HG03280 (cell line): ENCODE results near the gene GRAP2.

Source experiments
- ATAC-seq: cut with Tn5 transposase; IDR thresholded peaks from one replicate; pipeline ENCODE4 v1.9.1; 2021; ENCODE audit warnings: mild to moderate bottlenecking, moderate library complexity; ENCODE audit not compliant: unreplicated experiment

The GRAP2 gene

GRCh38 chr22:40007853-40008710 is 107.2 kb downstream of the GRAP2 start:
- ATAC-seq: no peak

GRCh38 chr22:40008726-40009291 is 107.9 kb downstream of the GRAP2 start:
- no peak for ATAC-seq

- no peak for ATAC-seq
Measured at GRCh38 chr22:40009292-40009774, 108.4 kb downstream of the GRAP2 start.

GRCh38 chr22:40009951-40010671 is 109.2 kb downstream of the GRAP2 start:
- ATAC-seq: no peak

GRCh38 chr22:40010746-40011145 is 109.9 kb downstream of the GRAP2 start:
- no peak for ATAC-seq

- no peak for ATAC-seq
Measured at GRCh38 chr22:40014667-40015248, 113.9 kb downstream of the GRAP2 start.

- ATAC-seq: no peak
Measured at GRCh38 chr22:40015358-40015976, 114.6 kb downstream of the GRAP2 start.

GRCh38 chr22:40018051-40018450 is 117.2 kb downstream of the GRAP2 start:
- no peak for ATAC-seq

GRCh38 chr22:40019100-40019499 is 118.2 kb downstream of the GRAP2 start:
- no peak for ATAC-seq

GRCh38 chr22:40020956-40021355 is 120.1 kb downstream of the GRAP2 start:
- ATAC-seq: no peak

GRCh38 chr22:40021401-40022000 is 120.6 kb downstream of the GRAP2 start:
- ATAC-seq: no peak

- no peak for ATAC-seq
Measured at GRCh38 chr22:40022536-40023240, 121.8 kb downstream of the GRAP2 start.
